DND-41 (cell line): ENCODE measurements around the gene TMEM18.

Experiments used
- ATAC-seq: fragments of 200-7000 bp; cut with Tn5 transposase; 3 replicates; pipeline ENCODE4 v1.9.1; 2021; ENCODE audit warnings: low read depth; ENCODE audit not compliant: insufficient read depth
- DNase-seq: peaks from one replicate; pipeline ENCODE4 v3.0.0-alpha.2; 2020
- H2AFZ ChIP-seq: 2 replicates; pipeline ENCODE4 v1.6.0; 2012; ENCODE audit warnings: low read depth, low read length
- H3K27ac ChIP-seq: 2 replicates; pipeline ENCODE4 v1.5.1; 2012; ENCODE audit warnings: low read length, inconsistent platforms
- H3K27me3 ChIP-seq: fragments of 200-600 bp; sonication (generic); 2 replicates; pipeline ENCODE4 v1.6.0; 2012; ENCODE audit warnings: low read length, mild to moderate bottlenecking, inconsistent platforms; ENCODE audit not compliant: insufficient read depth, poor library complexity
- H3K36me3 ChIP-seq: 2 replicates; pipeline ENCODE4 v1.5.1; 2012; ENCODE audit warnings: low read length, inconsistent platforms; ENCODE audit not compliant: insufficient read depth
- H3K4me1 ChIP-seq: 2 replicates; pipeline ENCODE4 v1.5.1; 2012; ENCODE audit warnings: mild to moderate bottlenecking, low read length; ENCODE audit not compliant: insufficient read depth
- H3K4me2 ChIP-seq: 2 replicates; pipeline ENCODE4 v1.6.0; 2012; ENCODE audit warnings: mild to moderate bottlenecking, moderate library complexity, low read length, inconsistent platforms; ENCODE audit not compliant: insufficient read depth
- H3K4me3 ChIP-seq, 2 experiments: fragments of 200-600 bp in 1 of 2; shearing (Covaris generic) in 1 of 2; 2 replicates each; pipeline ENCODE4 v1.5.1; 2012 to 2016; ENCODE audit warnings: inconsistent platforms in 2 of 2, low read length in 2 of 2, mild to moderate bottlenecking in 2 of 2, low read depth in 1 of 2, moderate library complexity in 1 of 2
- H3K79me2 ChIP-seq: 2 replicates; pipeline ENCODE4 v1.6.0; 2012; ENCODE audit warnings: low read length, inconsistent platforms; ENCODE audit not compliant: insufficient read depth
- H3K9ac ChIP-seq: 2 replicates; pipeline ENCODE4 v1.6.0; 2012; ENCODE audit warnings: low read depth, mild to moderate bottlenecking, inconsistent platforms, low read length, moderate library complexity
- H3K9me3 ChIP-seq: 2 replicates; pipeline ENCODE4 v1.5.1; 2012; ENCODE audit warnings: low read length, moderate library complexity, mild to moderate bottlenecking, inconsistent platforms; ENCODE audit not compliant: insufficient read depth, severe bottlenecking
- H4K20me1 ChIP-seq: 2 replicates; pipeline ENCODE4 v1.6.0; 2012; ENCODE audit warnings: low read length; ENCODE audit not compliant: insufficient read depth
- CTCF ChIP-seq: IDR thresholded peaks from 2 replicates; pipeline ENCODE4 v1.5.1; 2012; ENCODE audit warnings: borderline replicate concordance, low read length, moderate library complexity, mild to moderate bottlenecking; ENCODE audit not compliant: poor library complexity, severe bottlenecking; ENCODE audit errors: extremely low read depth
- EZH2 ChIP-seq: IDR thresholded peaks from 3 replicates; pipeline ENCODE4 v1.6.1; 2012; ENCODE audit warnings: borderline replicate concordance, low read depth, mild to moderate bottlenecking, moderate library complexity, low read length, inconsistent platforms; ENCODE audit not compliant: severe bottlenecking

The TMEM18 gene

DNA sequence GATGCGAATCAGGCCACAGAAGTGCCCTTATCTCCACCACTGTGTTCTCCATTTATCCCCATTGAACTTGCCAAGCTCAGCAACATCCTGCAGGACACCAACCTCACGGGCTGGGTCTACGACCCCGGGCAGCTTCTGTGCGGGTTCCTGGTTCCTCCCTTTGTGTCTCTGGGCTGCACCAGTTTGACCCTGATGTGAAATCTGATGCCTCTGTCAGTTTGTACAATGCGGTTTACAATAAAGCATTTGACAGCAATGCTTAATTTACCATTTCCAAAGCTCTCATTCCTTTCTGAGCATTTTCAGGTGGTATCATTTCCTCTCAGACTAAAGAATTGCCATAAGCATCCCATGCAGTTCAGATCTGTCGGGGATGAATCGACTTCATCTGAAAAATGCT, 3.3 kb upstream of the TMEM18 start:
- DNase-seq (no peak), ATAC-seq (no peak)
- no peak overlapping the region for H3K9ac ChIP-seq
- no peak overlapping the region for H3K4me2 ChIP-seq
- H4K20me1 ChIP-seq = peaks cover 12% of the 10 kb centered on the region
- peaks cover 27% of the 10 kb centered on the region for H3K79me2 ChIP-seq
- no peaks in the 10 kb centered on the region for H3K27me3 ChIP-seq
- H2AFZ ChIP-seq = no peak overlapping the region
- H3K4me1 ChIP-seq = peaks cover 22% of the 10 kb centered on the region
- no peak overlapping the region for H3K4me3 ChIP-seq
- peaks cover 6% of the 10 kb centered on the region for H3K9me3 ChIP-seq
- TF ChIP-seq CTCF (no peak), EZH2 (no peak)
- H3K27ac ChIP-seq = no peak overlapping the region
- H3K36me3 ChIP-seq = peaks cover 7% of the 10 kb centered on the region

GRCh38 chr2:678964-679363, 1.8 kb upstream of the TMEM18 start:
- Histone ChIP-seq H3K4me3 (no peak overlapping the region), H3K27ac (peak overlapping the region; percentile 98; the same call in 1 of the 2 replicates), H3K4me2 (peak overlapping the region; percentile 64; the same call in 1 of the 2 replicates), H3K9me3 (peaks cover 1% of the 10 kb centered on the region), H3K79me2 (peaks cover 42% of the 10 kb centered on the region), H2AFZ (no peak overlapping the region), H4K20me1 (peaks cover 27% of the 10 kb centered on the region), H3K36me3 (peaks cover 22% of the 10 kb centered on the region), H3K27me3 (no peaks in the 10 kb centered on the region), H3K9ac (peak overlapping the region; percentile 91), H3K4me1 (peaks cover 37% of the 10 kb centered on the region)
- TF ChIP-seq EZH2 = no peak
- no peak for ATAC-seq
- DNase-seq = no peak

- peaks cover 36% of the 10 kb centered on the region for H4K20me1 ChIP-seq
- peaks cover 51% of the 10 kb centered on the region for H3K79me2 ChIP-seq
- peak overlapping the region; percentile 67 to 80 for H3K4me3 ChIP-seq
- no peak for TF ChIP-seq EZH2
- H3K27me3 ChIP-seq = no peaks in the 10 kb centered on the region
- ATAC-seq (no peak), DNase-seq (no peak)
- H3K4me2 ChIP-seq = peak overlapping the region; percentile 64
- no peaks in the 10 kb centered on the region for H3K9me3 ChIP-seq
- peak overlapping the region; percentile 91 for H3K9ac ChIP-seq
- H2AFZ ChIP-seq = peak overlapping the region; percentile 81
- H3K4me1 ChIP-seq = peaks cover 40% of the 10 kb centered on the region
- peak overlapping the region; percentile 98 for H3K27ac ChIP-seq
- peaks cover 30% of the 10 kb centered on the region for H3K36me3 ChIP-seq
Measured at GRCh38 chr2:677959-678550, 849 bp upstream of the TMEM18 start.

- TF ChIP-seq CTCF = no peak
- no peak for TF ChIP-seq EZH2
- peak overlapping the region; percentile 42 to 78; a peak in 3 of 4 replicates for H3K4me3 ChIP-seq
- peak; percentile 96 for DNase-seq
- H3K36me3 ChIP-seq = peaks cover 44% of the 10 kb centered on the region
- peaks cover 40% of the 10 kb centered on the region for H3K4me1 ChIP-seq
- H3K9me3 ChIP-seq = no peaks in the 10 kb centered on the region
- H2AFZ ChIP-seq = peak overlapping the region; percentile 63
- H3K27ac ChIP-seq = peak overlapping the region; percentile 70
- H3K27me3 ChIP-seq = no peaks in the 10 kb centered on the region
- peak overlapping the region; percentile 89 for H3K4me2 ChIP-seq
- peaks cover 45% of the 10 kb centered on the region for H4K20me1 ChIP-seq
- peaks cover 65% of the 10 kb centered on the region for H3K79me2 ChIP-seq
- ATAC-seq = peak; percentile 83
- peak overlapping the region; percentile 91 for H3K9ac ChIP-seq
Measured at GRCh38 chr2:676647-677055, 555 bp downstream of the TMEM18 start.
